Activated effector memory CD4-positive, alpha-beta T cell treated with Interleukin-2 at 50 U/mL for 16 hours (primary cell): ENCODE results near the gene PSMC1.

Source experiments
- DNase-seq: peaks from one replicate; pipeline ENCODE4 v3.0.0-alpha.2; 2020

Gene PSMC1

DNA sequence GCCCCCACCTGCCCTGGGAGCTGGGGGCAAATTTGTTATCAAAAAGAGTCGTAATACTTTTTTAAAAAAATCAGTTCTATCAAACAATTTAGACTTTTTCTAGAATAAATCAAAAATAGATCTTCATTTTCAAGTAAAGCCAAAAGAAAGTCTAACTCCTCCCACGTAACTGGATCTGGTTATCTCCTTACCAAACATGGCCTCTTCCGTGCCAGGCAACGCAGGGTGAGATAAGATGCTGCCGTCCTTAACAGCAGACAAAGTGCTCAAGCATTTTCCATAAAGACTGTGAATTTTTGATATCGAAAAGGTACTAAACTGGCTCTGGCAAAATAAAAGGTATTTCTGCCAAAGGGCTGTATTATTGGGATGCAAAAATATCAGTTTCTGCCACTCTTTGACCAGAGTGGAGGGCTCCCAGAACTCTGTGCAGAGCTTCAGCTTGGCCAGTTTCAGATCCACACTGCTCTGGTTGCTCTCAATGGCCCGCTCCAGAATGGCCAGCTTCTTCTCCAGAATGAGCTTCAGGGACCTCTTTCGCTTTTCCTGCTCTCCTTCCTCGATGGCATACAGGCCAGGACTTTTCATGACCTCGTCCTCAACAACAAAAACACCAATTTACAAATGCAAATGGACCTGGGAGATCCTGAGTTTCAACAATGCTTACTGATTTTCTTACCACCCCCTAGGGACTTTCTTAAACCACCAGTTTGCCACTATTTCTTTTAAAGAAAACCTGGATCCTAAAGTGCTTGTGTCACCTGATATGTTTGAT is 46.4 kb downstream of the PSMC1 start:
- no peak for DNase-seq

DNA sequence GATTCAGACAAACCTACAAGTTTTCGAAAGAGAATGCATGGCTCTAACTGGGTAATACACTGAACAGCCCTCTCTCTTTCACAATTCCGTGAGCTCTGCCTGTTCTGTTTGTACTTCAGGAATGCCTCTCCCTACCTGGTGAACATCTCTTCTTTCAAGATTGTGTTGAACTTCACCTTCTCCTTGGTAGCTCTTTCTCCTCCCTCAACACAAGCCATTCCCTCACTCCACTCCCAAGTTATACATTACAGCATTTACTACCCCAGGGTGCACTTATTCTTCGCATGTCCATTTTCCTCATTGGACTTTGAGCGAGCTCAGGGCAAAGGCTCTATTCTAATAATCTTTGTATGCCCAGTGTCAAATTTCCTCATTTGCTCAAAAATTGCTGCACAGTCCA is 47.1 kb downstream of the PSMC1 start:
- DNase-seq, result no peak

DNA sequence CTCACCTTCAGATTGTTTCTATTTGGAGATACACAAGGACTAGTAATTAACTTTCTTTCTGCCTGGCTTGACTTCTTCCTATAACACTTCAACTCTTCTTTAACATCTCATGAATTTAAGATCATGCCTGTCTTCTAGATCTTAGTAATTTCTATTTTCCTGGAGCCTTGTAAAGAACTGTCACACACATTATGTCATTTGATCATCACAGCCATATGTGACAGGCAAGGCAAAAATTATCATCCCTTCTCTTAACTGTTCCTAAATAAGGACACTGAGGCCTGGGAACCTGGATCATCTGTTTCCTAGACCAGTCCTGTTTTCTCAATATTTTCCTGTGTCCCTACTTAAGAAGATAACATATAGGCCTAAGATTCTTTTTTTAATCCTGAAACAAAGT is 48.1 kb downstream of the PSMC1 start:
- no peak for DNase-seq

DNA sequence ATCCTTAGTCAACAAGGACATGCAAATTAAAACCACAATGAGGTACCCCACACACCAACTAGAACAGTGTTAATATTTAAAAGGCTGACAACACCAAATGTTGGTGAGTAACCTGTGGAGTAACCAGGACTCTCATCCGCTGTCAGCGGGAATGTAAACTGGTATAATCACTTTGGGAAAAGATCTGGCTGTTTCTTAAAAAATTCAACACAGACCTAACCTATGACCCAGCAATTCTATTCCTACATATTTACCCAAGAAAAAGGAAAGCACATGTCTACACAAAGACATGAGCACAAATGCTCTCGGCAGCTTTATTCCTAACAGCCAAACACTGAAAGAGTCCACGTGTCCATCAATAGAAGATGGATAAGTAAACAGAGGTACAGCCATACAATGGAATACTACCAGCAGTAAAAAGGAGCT is 48.8 kb downstream of the PSMC1 start:
- DNase-seq, result no peak

DNA sequence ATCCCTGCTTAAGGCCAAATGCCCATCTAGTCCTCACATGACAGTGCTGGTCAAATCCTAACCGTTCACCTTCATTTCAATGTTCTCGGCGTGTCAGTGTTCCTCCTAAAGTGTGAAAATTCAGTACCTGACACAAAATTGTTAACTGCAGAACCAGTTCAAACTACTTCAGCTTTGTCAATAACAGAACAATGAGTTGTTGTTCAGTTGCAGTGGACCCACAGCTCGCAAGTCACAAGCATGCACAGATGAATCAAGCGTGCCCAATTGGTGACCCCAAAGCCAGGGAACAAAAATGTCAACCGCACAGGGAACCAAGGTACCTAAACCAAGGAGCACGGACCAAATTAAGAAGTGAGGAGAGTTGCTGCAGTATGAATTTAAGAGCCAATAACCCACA is 52.2 kb downstream of the PSMC1 start:
- DNase-seq, result no peak

DNA sequence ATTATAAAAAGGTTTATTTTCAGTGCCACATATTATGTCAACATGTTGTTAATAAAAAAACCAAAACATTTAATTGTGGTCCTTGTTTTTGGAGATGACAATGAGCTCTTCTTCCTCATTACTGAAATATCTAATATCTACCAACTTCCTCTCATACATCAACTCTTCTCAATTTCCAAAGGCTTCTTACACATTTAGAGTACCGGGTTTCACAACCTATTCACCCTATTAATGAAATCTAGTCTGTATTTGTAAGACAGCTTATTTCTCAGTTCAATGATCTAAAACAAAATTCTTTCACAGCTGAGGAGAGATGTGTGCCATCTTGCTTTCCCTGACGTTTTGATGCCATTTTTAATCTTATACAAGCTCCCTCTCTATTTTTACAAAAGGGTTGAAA is 60.9 kb downstream of the PSMC1 start:
- DNase-seq, result no peak

DNA sequence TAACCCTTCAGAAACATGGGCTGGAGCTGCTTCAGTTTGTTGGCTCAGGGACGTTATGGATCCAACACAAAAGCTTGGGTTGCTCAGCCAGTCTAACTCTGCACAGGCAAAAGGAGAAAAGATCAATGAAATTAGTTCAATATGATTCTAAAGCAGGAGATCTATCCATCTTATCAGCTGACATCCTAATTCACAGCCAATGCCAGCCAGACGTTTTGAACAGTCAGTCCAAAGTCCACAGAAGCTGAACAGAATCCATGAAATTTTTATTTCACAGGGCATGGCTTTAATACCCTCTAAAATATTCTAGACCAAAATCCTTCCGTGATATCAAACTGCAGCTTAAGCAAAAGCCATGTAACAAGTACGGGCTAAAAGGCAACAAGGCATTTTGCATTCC is 61.7 kb downstream of the PSMC1 start:
- no peak for DNase-seq

DNA sequence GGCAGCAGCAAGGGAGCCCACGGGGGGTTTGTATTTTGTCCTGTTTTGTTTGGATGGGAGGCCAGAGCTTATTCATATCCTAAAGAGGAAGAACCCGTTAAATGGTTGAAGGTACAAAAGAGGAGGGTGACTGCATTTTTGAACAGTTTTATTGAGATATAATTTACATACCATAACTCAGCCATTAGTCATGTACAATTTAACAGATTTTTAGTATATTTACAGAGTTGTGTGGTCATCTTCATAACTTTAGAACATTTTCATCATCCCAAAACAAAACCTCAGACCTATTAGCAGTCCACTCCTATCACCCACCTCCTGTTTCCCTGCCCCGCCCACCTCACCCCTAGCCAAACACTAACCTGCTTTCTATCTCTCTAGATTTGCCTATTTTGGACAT is 62.8 kb downstream of the PSMC1 start:
- DNase-seq, result no peak

DNA sequence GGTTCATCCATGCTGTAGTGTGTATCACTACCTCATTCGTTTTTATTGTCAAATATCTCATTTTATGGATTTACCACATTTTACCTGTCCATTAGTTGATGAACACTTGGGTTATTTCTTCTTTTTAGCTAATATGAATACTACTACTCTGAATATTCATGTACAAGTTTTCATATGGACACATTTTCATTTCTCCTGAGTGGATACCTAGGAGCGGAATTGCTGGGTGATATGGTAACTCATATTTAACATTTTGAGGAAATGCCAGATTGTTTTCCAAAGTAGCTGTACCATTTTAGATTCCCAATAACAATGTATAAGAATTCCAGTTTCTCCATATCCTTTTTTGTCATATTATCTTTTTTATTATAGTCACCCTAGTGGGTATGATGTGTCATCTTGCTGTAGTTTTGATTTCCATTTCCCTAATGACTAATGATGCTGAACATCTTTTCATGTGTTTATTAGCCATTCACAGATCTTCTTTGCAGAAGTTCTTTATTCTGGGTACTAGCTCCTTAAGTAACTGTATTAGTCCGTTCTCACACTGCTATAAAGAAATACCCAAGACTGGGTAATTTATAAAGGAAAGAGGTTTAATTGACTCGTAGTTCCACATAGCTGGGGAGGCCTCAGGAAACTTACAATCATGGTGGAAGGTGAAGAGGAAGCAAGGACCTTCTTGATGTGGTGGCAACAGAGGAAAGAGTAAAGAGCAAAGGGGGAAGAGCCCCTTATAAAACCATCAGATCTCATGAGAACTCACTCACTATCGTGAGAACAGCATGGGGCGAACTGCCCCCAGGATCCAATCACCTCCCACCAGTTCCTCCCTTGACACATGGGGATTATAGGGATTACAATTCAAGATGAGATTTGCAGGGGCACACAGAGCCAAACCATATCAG is 63.5 kb downstream of the PSMC1 start:
- DNase-seq, result no peak

DNA sequence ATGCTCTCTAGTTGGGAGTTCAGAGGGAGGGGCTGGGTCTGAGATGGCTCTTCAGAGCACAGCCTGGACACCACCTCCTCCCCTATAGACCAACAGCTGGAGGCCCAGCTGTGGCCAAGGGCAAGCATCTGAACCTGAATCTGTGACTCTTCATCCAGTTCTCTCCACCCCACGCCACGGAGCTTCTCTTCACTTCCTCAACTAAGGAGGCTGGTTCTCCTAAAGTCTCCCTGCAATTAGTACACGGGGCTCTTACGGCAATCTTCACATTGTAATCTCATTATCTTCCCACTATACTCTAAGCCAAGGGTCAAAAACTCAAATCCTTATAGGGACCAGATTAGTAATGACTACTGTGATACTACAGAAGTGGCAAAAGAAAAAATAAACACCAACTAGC is 65.5 kb downstream of the PSMC1 start:
- no peak for DNase-seq
